Activated CD8-positive, alpha-beta memory T cell treated with anti-CD3 and anti-CD28 coated beads, Interleukin-2, amount 50 U/mL, for 4 hours (primary cell): ENCODE data around the gene GNG2.

Experiments used
- DNase-seq: peaks from one replicate; pipeline ENCODE4 v3.0.0-alpha.2; 2020

GNG2 gene

GRCh38 chr14:51951656-51952055 is 91.2 kb downstream of the GNG2 start:
- DNase-seq = no peak

GRCh38 chr14:51954031-51954430 is 93.6 kb downstream of the GNG2 start:
- no peak for DNase-seq

GRCh38 chr14:51954657-51955056 is 94.2 kb downstream of the GNG2 start:
- DNase-seq = no peak

GRCh38 chr14:51957950-51958349 is 97.5 kb downstream of the GNG2 start:
- DNase-seq = no peak

- DNase-seq = no peak
These were observed 99.5 kb downstream of the GNG2 start for GRCh38 chr14:51959928-51960327.

- DNase-seq = no peak
These were observed 100.5 kb downstream of the GNG2 start for GRCh38 chr14:51960866-51961265.

- DNase-seq = no peak
These were observed 102.3 kb downstream of the GNG2 start for GRCh38 chr14:51962711-51963110.

GRCh38 chr14:51963286-51963685 is 102.9 kb downstream of the GNG2 start:
- no peak for DNase-seq

GRCh38 chr14:51967521-51967920 is 107.1 kb downstream of the GNG2 start:
- DNase-seq = no peak

GRCh38 chr14:51969852-51970540 is 109.6 kb downstream of the GNG2 start:
- no peak for DNase-seq

- no peak for DNase-seq
These were observed 112.2 kb downstream of the GNG2 start for GRCh38 chr14:51972566-51972965.

GRCh38 chr14:51977075-51977474 is 116.7 kb downstream of the GNG2 start:
- no peak for DNase-seq

GRCh38 chr14:51978681-51979085 is 118.3 kb downstream of the GNG2 start:
- no peak for DNase-seq

- peak; percentile 87 for DNase-seq
These were observed 118.8 kb downstream of the GNG2 start for GRCh38 chr14:51979088-51979709.

- DNase-seq = no peak
These were observed 120.9 kb downstream of the GNG2 start for GRCh38 chr14:51981218-51981854.

GRCh38 chr14:51988221-51988620 is 127.8 kb downstream of the GNG2 start:
- DNase-seq = no peak

GRCh38 chr14:51989293-51990234 is 129.2 kb downstream of the GNG2 start, which contains the start of gene RTRAF:
Gene RTRAF, plus strand, starts transcription at chr14:51989546. Its CDS starts 94 bp downstream, at chr14:51989640.
- peak; percentile 92 for DNase-seq

- DNase-seq = no peak
These were observed 130.1 kb downstream of the GNG2 start for GRCh38 chr14:51990488-51990887.

- no peak for DNase-seq
These were observed 133.0 kb downstream of the GNG2 start for GRCh38 chr14:51993285-51993920.

- DNase-seq = no peak
These were observed 135.8 kb downstream of the GNG2 start for GRCh38 chr14:51996148-51996746.

GRCh38 chr14:51998348-51998747 is 137.9 kb downstream of the GNG2 start:
- no peak for DNase-seq

- DNase-seq = no peak
These were observed 138.7 kb downstream of the GNG2 start for GRCh38 chr14:51999084-51999483.
